Fibroblast of lung (primary cell): ENCODE data around the gene PRCD. TPM values are rescaled to one million over a fixed set of nuclear protein-coding genes. Genes with fewer than 3 reads are reported as not detected.

Experiments used
- DNase-seq, 2 donors: peaks; one replicate each; pipeline versions ENCODE4 v3.0.0 to v3.0.0-alpha.2; 2010; ENCODE audit warnings: low read depth in 2 of 2
- H2AFZ ChIP-seq: 2 replicates; pipeline ENCODE4 v1.5.1; 2012; ENCODE audit warnings: low read length, control low read depth, inconsistent platforms
- H3K27ac ChIP-seq: 2 replicates; pipeline ENCODE4 v1.5.1; 2011; ENCODE audit warnings: low read length, control low read depth; ENCODE audit not compliant: insufficient read depth
- H3K27me3 ChIP-seq: 2 replicates; pipeline ENCODE4 v1.5.1; 2011; ENCODE audit warnings: mild to moderate bottlenecking, low read length; ENCODE audit not compliant: control insufficient read depth, insufficient read depth
- H3K36me3 ChIP-seq: 2 replicates; pipeline ENCODE4 v1.5.1; 2011; ENCODE audit warnings: low read length; ENCODE audit not compliant: control insufficient read depth, insufficient read depth
- H3K4me1 ChIP-seq: 2 replicates; pipeline ENCODE4 v1.5.1; 2011; ENCODE audit warnings: low read length; ENCODE audit not compliant: control insufficient read depth, insufficient read depth; ENCODE audit errors: extremely low read depth
- H3K4me2 ChIP-seq: 2 replicates; pipeline ENCODE4 v1.5.1; 2011; ENCODE audit warnings: low read length, control low read depth; ENCODE audit not compliant: insufficient read depth; ENCODE audit errors: extremely low read depth
- H3K4me3 ChIP-seq, 4 experiments: fragments of 200-600 bp in 1 of 4; sonication (generic) in 1 of 4; replicated peaks in 1 of 4; 2 replicates each; pipeline ENCODE4 v1.5.1; 2011 to 2016; ENCODE audit warnings: low read length in 4 of 4, low read depth in 3 of 4, mild to moderate bottlenecking in 3 of 4, control low read depth in 2 of 4, inconsistent platforms in 1 of 4, mixed read lengths in 1 of 4; ENCODE audit not compliant: insufficient read depth in 1 of 4; ENCODE audit errors: control extremely low read depth in 1 of 4
- H3K79me2 ChIP-seq: 2 replicates; pipeline ENCODE4 v1.5.1; 2012; ENCODE audit warnings: mild to moderate bottlenecking, low read length, inconsistent platforms; ENCODE audit not compliant: control insufficient read depth, insufficient read depth
- H3K9ac ChIP-seq: 2 replicates; pipeline ENCODE4 v1.5.1; 2011; ENCODE audit warnings: mild to moderate bottlenecking, low read length, control low read depth; ENCODE audit not compliant: insufficient read depth
- H3K9me3 ChIP-seq: 2 replicates; pipeline ENCODE4 v1.5.1; 2012; ENCODE audit warnings: low read depth, low read length; ENCODE audit not compliant: control insufficient read depth, insufficient read depth
- H4K20me1 ChIP-seq: 2 replicates; pipeline ENCODE4 v1.5.1; 2011; ENCODE audit warnings: low read length; ENCODE audit not compliant: control insufficient read depth, insufficient read depth; ENCODE audit errors: extremely low read depth
- CTCF ChIP-seq, 2 donors: IDR thresholded peaks in 1 of 2; conservative IDR thresholded peaks in 1 of 2; 1 replicate in 1 of 2; 2 replicates in 1 of 2; pipeline ENCODE4 v1.5.1; 2011 to 2012; ENCODE audit warnings: low read length in 2 of 2, control low read depth in 1 of 2, inconsistent platforms in 1 of 2, low read depth in 1 of 2, mild to moderate bottlenecking in 1 of 2
- EZH2 ChIP-seq: IDR thresholded peaks from 2 replicates; pipeline ENCODE4 v1.5.1; 2012; ENCODE audit warnings: low read length, control low read depth, mild to moderate bottlenecking; ENCODE audit errors: missing control alignments
- polyA plus RNA-seq, 2 donors: library from polyadenylated mRNA; depleted of rRNA in 1 of 2; stranded (reverse) in 1 of 2; unstranded in 1 of 2; fragments of >200 nt; gene quantifications; 2 replicates each; pipeline ENCODE4 v1.2.1, GENCODE V29; 2011 to 2012; ENCODE audit warnings: missing spikeins in 1 of 2
- total RNA-seq: library from RNA; depleted of rRNA; stranded (reverse); fragments of >200 nt; gene quantifications from 2 replicates; pipeline ENCODE4 v1.2.1, GENCODE V29; 2014

PRCD gene
- total and polyA plus RNA-seq, 2 donors (not counting 1 experiment from before 2014, with no cell fraction given) = 0.89 to 4.3 TPM

- TF ChIP-seq CTCF (conservative IDR thresholded peaks at IDR 0.05 in 1 of 2, IDR thresholded peaks at IDR 0.05 in 1 of 2; ENCODE audit: low read depth in 1 of 2, low read length in 2 of 2) (no peak), EZH2 (no peak)
- Histone ChIP-seq H3K27ac (no peak overlapping the region), H3K9ac (no peak overlapping the region), H4K20me1 (no peaks in the 10 kb centered on the region), H3K79me2 (no peaks in the 10 kb centered on the region), H3K4me2 (no peak overlapping the region), H3K27me3 (no peaks in the 10 kb centered on the region), H3K4me1 (no peaks in the 10 kb centered on the region), H3K36me3 (no peaks in the 10 kb centered on the region), H2AFZ (no peak overlapping the region), H3K4me3 (no peak overlapping the region), H3K9me3 (no peaks in the 10 kb centered on the region)
- DNase-seq = no peak
Measured at GRCh38 chr17:76579281-76579680, 39.4 kb downstream of the PRCD start.

GRCh38 chr17:76581515-76581914 lies 41.7 kb downstream of the PRCD start:
- Histone ChIP-seq H3K4me2 (no peak overlapping the region), H3K27me3 (peaks cover 13% of the 10 kb centered on the region), H3K79me2 (no peaks in the 10 kb centered on the region), H4K20me1 (no peaks in the 10 kb centered on the region), H3K4me3 (no peak overlapping the region), H3K36me3 (no peaks in the 10 kb centered on the region), H3K9ac (no peak overlapping the region), H3K4me1 (peaks cover 2% of the 10 kb centered on the region), H3K9me3 (no peaks in the 10 kb centered on the region), H3K27ac (no peak overlapping the region), H2AFZ (no peak overlapping the region)
- TF ChIP-seq CTCF (conservative IDR thresholded peaks at IDR 0.05 in 1 of 2, IDR thresholded peaks at IDR 0.05 in 1 of 2; ENCODE audit: low read depth in 1 of 2, low read length in 2 of 2) (no peak), EZH2 (no peak)
- no peak for DNase-seq

GRCh38 chr17:76582660-76583059 lies 42.8 kb downstream of the PRCD start:
- H3K4me1 ChIP-seq = peaks cover 2% of the 10 kb centered on the region
- H3K27me3 ChIP-seq = peaks cover 20% of the 10 kb centered on the region
- H3K9me3 ChIP-seq = no peaks in the 10 kb centered on the region
- no peak overlapping the region for H3K9ac ChIP-seq
- TF ChIP-seq EZH2 (no peak), CTCF (conservative IDR thresholded peaks at IDR 0.05 in 1 of 2, IDR thresholded peaks at IDR 0.05 in 1 of 2; ENCODE audit: low read depth in 1 of 2, low read length in 2 of 2) (no peak)
- no peak overlapping the region for H3K4me2 ChIP-seq
- H3K79me2 ChIP-seq = no peaks in the 10 kb centered on the region
- H2AFZ ChIP-seq = no peak overlapping the region
- H3K36me3 ChIP-seq = no peaks in the 10 kb centered on the region
- H3K27ac ChIP-seq = no peak overlapping the region
- DNase-seq = no peak
- no peak overlapping the region for H3K4me3 ChIP-seq
- H4K20me1 ChIP-seq = no peaks in the 10 kb centered on the region
